PC-3 (cell line): ENCODE results near the gene ATP8B3.

Experiments
- CTCF ChIP-seq: fragments of 300-600 bp; sonication (generic); conservative IDR thresholded peaks from 2 replicates; pipeline ENCODE4 v1.5.1; 2017; ENCODE audit warnings: antibody characterized with exemption, low read depth, mild to moderate bottlenecking, low read length
- EZH2phosphoT487 ChIP-seq: fragments of 300-600 bp; sonication (generic); IDR thresholded peaks from 2 replicates; pipeline ENCODE4 v1.6.1; 2018; ENCODE audit warnings: mild to moderate bottlenecking, antibody characterized with exemption, low read length, borderline replicate concordance

GRCh38 chr19:1848399-1849131, 36.5 kb upstream of the ATP8B3 start, which contains the start of gene REXO1:
- peak; percentile 79 for TF ChIP-seq CTCF
- TF ChIP-seq EZH2phosphoT487, result no peak
